Measurements from ENCODE around the gene LDB3.

LDB3 gene

DNA sequence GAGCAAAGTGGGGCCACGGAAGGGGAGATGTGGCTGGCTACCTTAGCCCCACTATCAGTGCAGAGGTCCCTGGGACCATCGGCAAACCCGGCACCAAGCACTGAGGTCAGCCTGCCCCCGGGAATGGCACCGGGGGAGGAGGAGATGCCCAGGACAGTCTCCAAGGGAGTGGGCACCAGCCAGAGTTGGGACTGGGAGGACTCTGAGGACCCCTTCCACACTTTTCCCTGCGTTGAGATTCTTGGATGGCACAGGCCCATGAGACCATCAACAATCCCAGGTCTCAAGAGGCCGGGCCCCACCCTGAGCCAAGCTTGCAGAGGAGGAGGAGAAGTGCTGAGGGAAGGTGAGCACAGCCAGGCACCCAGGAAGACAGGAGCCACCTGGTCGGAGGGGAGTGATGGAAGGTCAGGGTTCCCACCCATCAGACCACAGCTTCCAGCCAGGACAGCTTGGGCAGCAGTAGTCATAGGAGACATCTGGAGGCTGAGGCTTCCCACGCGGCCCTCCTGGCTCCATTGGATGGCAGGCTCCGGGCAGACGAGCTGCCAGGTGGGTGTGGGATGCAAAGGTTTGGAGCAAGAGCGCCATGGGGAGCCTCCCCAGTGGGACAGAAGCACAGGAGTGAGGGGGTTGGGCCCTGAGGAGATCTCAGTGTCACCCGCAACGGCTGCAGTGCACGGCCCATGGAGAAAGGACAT, 16.5 kb upstream of the LDB3 start:
- DNase-seq (ENCODE audit: low spot score) = no peak

- DNase-seq (ENCODE audit: low spot score) = no peak
Observed at GRCh38 chr10:86652361-86653202, 15.7 kb upstream of the LDB3 start.

- no peak for DNase-seq (ENCODE audit: low spot score)
Observed at GRCh38 chr10:86653379-86653778, 14.9 kb upstream of the LDB3 start.

GRCh38 chr10:86653987-86654386, 14.3 kb upstream of the LDB3 start:
- DNase-seq (ENCODE audit: low spot score) = no peak

DNA sequence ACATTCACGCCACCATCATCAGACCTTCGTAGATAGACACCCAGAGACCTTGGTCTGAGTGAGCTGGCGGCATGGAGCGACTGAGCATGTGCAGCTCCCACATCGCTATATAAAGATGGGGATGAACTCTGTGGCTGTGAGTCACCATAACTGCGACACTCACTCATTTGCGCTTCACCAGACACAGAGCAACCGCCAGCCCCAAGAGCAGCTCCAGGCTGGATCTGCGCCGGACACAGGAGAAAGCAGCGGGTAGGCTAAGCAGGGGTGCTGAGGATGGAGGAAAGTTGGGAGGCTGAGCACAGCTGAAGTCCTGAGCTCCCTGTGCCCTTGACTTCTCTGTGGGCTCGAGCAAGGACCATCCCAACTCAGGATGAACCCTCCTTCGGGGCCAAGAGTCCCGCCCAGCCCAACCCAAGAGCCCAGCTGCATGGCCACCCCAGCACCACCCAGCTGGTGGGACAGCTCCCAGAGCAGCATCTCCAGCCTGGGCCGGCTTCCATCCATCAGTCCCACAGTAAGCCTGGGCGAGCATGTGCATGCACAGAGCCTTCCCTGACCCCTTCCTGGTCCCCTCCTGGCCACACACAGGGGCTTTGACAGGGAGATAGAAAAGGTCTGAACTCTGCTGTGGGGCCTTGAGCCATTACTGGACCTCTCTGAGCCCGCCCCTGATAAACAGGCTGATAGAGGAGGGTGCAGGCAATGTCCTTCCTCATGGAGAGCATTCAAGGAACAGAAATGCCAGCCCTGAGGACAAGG, 13.7 kb upstream of the LDB3 start, which contains the start of gene OPN4:
OPN4 (plus strand) TSS at position 137 of the 762 bp plus-strand sequence; CDS start at position 374, 237 bp downstream.
- DNase-seq (ENCODE audit: low spot score) = no peak

GRCh38 chr10:86655173-86655540, 13.2 kb upstream of the LDB3 start:
- DNase-seq (ENCODE audit: low spot score) = no peak

- DNase-seq (ENCODE audit: low spot score) = no peak
Observed at GRCh38 chr10:86655596-86655995, 12.7 kb upstream of the LDB3 start.

DNA sequence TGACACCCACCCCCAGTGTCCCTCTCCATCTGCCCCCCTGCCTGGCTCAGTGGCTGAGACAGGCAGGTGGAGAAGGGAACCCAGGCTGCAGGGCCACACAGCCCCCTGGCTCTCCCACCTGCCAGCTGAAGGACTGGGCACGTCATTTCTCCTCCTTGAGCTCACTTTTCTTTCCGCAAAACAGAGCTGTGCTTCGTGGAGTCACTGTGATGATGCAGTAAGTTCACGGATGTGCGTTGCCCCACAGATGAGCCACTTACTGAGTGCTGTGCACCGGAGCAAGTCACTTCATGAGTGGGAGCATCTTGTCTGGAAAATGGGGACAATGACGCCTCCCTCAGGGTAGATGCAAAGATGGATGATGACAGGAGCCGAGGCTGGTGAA, 11.3 kb upstream of the LDB3 start:
- no peak for DNase-seq (ENCODE audit: low spot score)

GRCh38 chr10:86657396-86658011, 10.8 kb upstream of the LDB3 start:
- no peak for DNase-seq (ENCODE audit: low spot score)

DNA sequence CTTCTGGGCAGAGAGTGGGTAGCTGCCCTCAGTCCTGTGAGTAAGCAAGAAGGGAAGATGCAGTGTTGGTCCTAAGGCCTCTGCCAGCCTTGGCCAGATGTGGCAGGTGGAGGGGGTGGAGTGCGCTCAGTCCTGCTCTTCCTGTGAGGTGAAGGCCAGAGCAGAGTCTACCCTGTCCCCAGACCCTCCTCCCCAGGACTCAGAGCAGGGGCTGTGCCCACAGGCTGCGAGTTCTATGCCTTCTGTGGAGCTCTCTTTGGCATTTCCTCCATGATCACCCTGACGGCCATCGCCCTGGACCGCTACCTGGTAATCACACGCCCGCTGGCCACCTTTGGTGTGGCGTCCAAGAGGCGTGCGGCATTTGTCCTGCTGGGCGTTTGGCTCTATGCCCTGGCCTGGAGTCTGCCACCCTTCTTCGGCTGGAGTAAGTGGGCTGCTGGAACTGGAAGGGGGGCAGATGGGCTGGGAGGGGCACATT, 10.0 kb upstream of the LDB3 start:
- no peak for DNase-seq (ENCODE audit: low spot score)

DNA sequence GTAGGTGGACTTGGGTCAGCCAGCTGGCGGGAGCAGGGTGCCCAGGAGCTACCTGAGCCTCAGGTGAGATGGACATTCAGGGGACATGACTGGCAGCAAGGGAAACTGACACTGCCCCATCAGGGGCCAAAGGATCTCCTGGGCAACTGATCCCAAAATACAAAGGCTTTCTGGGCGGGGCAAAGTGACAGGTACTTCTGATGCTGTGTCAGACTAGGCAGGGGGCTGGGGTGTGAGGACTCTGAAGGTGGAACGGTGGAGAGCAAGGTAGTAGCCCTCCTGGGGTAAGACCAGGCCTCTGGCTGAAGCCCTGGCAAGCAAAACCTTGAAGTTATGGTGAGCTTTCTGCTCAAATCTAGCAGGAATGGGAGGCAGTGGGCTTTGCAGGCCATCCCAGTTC, 9.6 kb upstream of the LDB3 start:
- no peak for DNase-seq (ENCODE audit: low spot score)

DNA sequence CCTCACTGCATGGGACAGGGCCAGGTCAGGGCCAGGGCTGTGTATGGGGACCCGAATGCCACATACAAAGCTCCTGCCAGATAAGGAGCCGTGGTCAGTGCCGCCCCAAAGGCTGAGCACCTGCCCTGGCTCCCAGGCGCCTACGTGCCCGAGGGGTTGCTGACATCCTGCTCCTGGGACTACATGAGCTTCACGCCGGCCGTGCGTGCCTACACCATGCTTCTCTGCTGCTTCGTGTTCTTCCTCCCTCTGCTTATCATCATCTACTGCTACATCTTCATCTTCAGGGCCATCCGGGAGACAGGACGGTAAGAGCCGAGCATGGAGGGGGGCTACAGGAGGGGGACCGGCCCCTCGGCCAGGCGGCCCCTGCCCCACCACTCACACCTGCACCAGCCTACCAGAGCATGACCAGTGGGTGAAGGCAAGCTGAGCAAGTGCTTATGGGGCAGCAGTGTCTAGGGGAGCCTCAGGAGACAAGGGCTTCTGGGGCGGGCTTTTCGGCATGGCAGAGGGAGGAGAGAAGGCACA, 9.1 kb upstream of the LDB3 start:
- no peak for DNase-seq (ENCODE audit: low spot score)

GRCh38 chr10:86659721-86660453, 8.4 kb upstream of the LDB3 start:
- no peak for DNase-seq (ENCODE audit: low spot score)

- peak; percentile 17 for DNase-seq (ENCODE audit: low spot score)
Observed at GRCh38 chr10:86661161-86662025, 6.9 kb upstream of the LDB3 start.

DNA sequence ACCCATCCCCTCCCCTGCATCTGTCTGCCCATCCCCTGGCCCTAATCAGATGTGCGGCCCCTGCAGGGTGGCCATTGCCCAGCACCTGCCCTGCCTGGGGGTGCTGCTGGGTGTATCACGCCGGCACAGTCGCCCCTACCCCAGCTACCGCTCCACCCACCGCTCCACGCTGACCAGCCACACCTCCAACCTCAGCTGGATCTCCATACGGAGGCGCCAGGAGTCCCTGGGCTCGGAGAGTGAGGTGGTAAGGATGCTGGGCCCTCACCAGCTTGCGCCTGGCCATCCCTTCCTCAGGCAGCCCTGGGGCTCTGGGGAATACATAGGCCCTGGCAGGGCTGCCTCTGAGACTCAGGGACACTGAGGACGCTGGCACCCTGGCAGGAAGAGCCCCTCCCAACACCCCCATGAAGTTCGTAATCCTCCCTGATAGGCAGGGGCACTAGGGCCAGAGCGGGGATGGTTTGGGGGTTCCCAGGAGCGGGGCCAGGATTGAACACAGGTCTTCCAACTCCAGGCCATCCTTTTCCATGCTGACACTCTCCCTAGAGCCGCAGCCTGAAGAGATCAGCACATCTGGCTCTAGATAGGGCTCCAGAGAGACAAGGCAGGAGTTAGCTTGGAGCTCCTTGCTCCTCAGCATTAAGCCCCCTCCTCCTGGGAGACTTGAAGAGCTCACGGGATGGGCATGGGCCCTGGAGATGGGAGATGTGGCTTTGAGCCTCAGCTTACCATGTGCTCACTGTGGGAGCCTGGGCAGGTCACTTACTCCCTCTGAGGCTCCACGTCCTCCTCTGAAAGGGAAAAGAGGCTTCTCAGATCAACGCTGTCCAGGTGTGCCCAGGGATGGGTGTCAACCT, 5.9 kb upstream of the LDB3 start:
- no peak for DNase-seq (ENCODE audit: low spot score)

DNA sequence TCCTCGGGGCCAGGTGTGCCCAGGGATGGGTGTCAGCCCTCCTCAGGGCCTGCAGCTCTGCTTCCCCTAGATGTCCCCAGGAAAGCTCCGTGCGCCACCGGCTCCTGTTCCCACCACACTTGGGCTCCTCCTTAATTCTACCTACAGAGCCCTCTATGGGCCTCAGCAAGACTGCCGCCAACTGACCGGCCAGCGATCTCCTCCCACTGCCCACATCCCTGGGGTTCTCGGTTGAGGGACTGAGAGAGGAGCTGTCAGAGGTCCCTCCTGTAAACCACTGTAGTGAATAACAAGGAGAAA, 5.3 kb upstream of the LDB3 start:
- no peak for DNase-seq (ENCODE audit: low spot score)

DNA sequence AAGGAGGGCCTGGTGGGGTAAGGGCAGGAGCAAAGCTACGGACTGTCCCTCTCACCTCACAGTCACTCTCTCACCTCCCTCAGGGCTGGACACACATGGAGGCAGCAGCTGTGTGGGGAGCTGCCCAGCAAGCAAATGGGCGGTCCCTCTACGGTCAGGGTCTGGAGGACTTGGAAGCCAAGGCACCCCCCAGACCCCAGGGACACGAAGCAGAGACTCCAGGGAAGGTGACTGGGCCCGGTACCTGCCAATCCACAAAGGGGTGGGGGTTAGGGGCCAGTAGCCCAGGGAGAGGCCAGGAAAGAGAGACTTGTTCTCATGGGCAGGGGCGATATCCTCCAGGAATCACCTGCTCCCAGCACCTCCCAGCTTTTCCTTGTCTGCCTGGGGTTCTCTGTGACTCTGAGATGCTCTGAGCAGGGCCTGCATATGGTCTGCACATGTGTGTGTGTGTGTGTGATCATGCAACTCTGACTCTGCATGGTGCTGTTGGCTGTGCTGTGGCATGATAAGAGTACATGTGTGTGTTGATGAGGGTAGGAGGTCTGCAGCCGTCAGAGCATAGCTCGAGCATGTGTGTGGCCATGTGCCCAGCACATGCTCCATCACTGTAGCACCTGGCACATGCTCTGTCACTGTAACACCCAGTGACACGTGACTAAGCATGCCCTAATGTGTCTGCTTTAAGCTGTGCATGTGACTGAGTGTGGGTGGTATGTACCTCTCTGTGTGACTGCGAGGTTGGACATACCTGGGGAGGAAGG, 4.6 kb upstream of the LDB3 start:
- DNase-seq (ENCODE audit: low spot score) = no peak

DNA sequence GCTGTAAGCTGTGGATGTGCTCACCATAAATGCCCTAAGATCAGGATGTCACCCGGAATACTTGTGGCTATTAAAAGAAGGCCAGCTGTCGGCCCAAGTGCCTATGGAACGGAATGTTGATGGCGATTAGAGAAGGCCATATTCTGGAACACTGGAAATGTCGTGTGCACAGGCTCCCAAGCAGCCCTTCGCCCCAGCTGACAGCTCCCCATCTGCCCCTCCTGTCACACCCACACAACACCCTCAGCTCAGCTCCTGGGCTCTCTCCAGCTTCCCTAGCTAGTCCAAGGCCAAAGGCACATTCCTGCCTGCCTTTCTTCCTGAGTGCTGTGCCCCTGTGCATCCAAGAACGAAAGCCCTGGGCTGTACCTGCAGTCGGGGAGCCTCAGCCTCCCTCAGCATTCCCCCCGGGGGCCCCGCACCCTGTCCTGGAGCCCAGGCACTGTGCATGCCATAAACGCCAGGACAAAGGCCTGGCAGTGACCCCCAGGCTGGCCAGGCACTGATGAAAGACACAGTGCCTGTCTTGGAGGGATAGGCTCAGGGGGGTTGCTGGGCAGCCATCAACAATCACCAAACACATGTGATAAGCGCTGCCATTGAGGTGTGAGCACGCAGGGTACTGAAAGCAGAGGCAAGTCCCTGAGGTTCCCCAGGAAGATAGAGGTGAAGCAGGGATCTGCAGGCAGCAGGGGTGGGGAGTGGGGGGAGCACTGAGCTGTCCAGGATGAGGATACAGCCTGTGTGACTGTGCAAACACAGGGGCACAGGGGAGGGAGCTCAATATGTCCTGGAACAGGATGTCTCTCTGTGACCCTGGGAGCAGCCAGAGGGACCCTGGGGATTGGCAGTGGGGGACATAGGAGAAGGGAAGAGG, 3.7 kb upstream of the LDB3 start:
- DNase-seq (ENCODE audit: low spot score) = no peak
